ENCODE measurements around the gene BEGAIN. TPM values are rescaled to one million over a fixed set of nuclear protein-coding genes. Genes with fewer than 3 reads are reported as not detected.

BEGAIN gene
- total RNA-seq, 1 donor from 2014 or later = 1.9 TPM

GRCh38 chr14:100576091-100577085 is 10.8 kb downstream of the BEGAIN start:
- Histone ChIP-seq H3K4me1 (no peaks in the 10 kb centered on the region), H3K4me3 (no peak overlapping the region), H3K27me3 (ENCODE audit: low read depth) (peaks cover 50% of the 10 kb centered on the region), H3K9me3 (replicated peaks) (peaks cover 9% of the 10 kb centered on the region), H3K36me3 (no peaks in the 10 kb centered on the region), H3K27ac (replicated peaks) (no peak overlapping the region)
- intact Hi-C loops (cut with micrococcal nuclease) = no loop called here
- peak; percentile 4 for DNase-seq
- no peak for TF ChIP-seq CTCF (IDR thresholded peaks at IDR 0.05; ENCODE audit: borderline replicate concordance)

GRCh38 chr14:100575266-100575995 is 11.8 kb downstream of the BEGAIN start:
- DNase-seq = no peak
- Histone ChIP-seq H3K4me1 (no peaks in the 10 kb centered on the region), H3K9me3 (replicated peaks) (peaks cover 9% of the 10 kb centered on the region), H3K4me3 (no peak overlapping the region), H3K27me3 (ENCODE audit: low read depth) (peaks cover 60% of the 10 kb centered on the region), H3K36me3 (no peaks in the 10 kb centered on the region), H3K27ac (replicated peaks) (no peak overlapping the region)
- no peak for TF ChIP-seq CTCF (IDR thresholded peaks at IDR 0.05; ENCODE audit: borderline replicate concordance)
- intact Hi-C loops (cut with micrococcal nuclease) = no loop called here

GRCh38 chr14:100574642-100575031 is 12.6 kb downstream of the BEGAIN start:
- H3K27me3 ChIP-seq (ENCODE audit: low read depth) = peaks cover 67% of the 10 kb centered on the region
- no peak for DNase-seq
- no peak overlapping the region for H3K27ac ChIP-seq (replicated peaks)
- no peaks in the 10 kb centered on the region for H3K36me3 ChIP-seq
- no peak overlapping the region for H3K4me3 ChIP-seq
- no peaks in the 10 kb centered on the region for H3K4me1 ChIP-seq
- TF ChIP-seq CTCF (IDR thresholded peaks at IDR 0.05; ENCODE audit: borderline replicate concordance) = no peak
- intact Hi-C loops (cut with micrococcal nuclease) = no loop called here
- peaks cover 9% of the 10 kb centered on the region for H3K9me3 ChIP-seq (replicated peaks)

GRCh38 chr14:100573757-100574641 is 13.2 kb downstream of the BEGAIN start:
- Histone ChIP-seq H3K27me3 (ENCODE audit: low read depth) (peaks cover 74% of the 10 kb centered on the region), H3K9me3 (replicated peaks) (peaks cover 8% of the 10 kb centered on the region), H3K4me1 (peaks cover 5% of the 10 kb centered on the region), H3K4me3 (no peak overlapping the region), H3K27ac (replicated peaks) (no peak overlapping the region), H3K36me3 (no peaks in the 10 kb centered on the region)
- no peak for TF ChIP-seq CTCF (IDR thresholded peaks at IDR 0.05; ENCODE audit: borderline replicate concordance)
- DNase-seq = no peak
- intact Hi-C loops (cut with micrococcal nuclease) = no loop called here

Measured in left ventricle myocardium inferior (tissue), 1 donor.